Mesendoderm (in vitro differentiated cells): ENCODE data around the gene CDK6.

ENCODE experiments used
- DNase-seq: peaks from one replicate; pipeline ENCODE4 v3.0.0; 2013
- H2AK5ac ChIP-seq: 2 replicates; pipeline ENCODE4 v1.6.1; 2013; ENCODE audit warnings: low read length, inconsistent platforms
- H2BK120ac ChIP-seq: 2 replicates; pipeline ENCODE4 v1.6.1; 2013; ENCODE audit warnings: low read depth, mild to moderate bottlenecking, low read length, moderate library complexity, mixed read lengths
- H2BK15ac ChIP-seq: replicated peaks from 2 replicates; pipeline ENCODE4 v1.6.1; 2013; ENCODE audit warnings: low read depth, mild to moderate bottlenecking, moderate library complexity
- H2BK5ac ChIP-seq: 2 replicates; pipeline ENCODE4 v1.6.1; 2013; ENCODE audit warnings: low read length, inconsistent platforms
- H3K18ac ChIP-seq: 2 replicates; pipeline ENCODE4 v1.6.1; 2013; ENCODE audit warnings: mild to moderate bottlenecking, low read length, mixed read lengths
- H3K23ac ChIP-seq: one replicate; pipeline ENCODE4 v1.6.1; 2013; ENCODE audit warnings: low read length
- H3K27ac ChIP-seq: 2 replicates; pipeline ENCODE4 v1.5.1; 2013; ENCODE audit warnings: low read depth, mild to moderate bottlenecking, inconsistent platforms, low read length, moderate library complexity
- H3K27me3 ChIP-seq: 2 replicates; pipeline ENCODE4 v1.6.1; 2013; ENCODE audit warnings: low read length, control low read depth, mild to moderate bottlenecking, inconsistent platforms; ENCODE audit not compliant: insufficient read depth, poor library complexity
- H3K36me3 ChIP-seq: 2 replicates; pipeline ENCODE4 v1.6.1; 2013; ENCODE audit warnings: low read length, inconsistent platforms; ENCODE audit not compliant: control insufficient read depth, insufficient read depth
- H3K4ac ChIP-seq: one replicate; pipeline ENCODE4 v1.6.1; 2013; ENCODE audit warnings: low read depth, mild to moderate bottlenecking, low read length, moderate library complexity
- H3K4me1 ChIP-seq: 2 replicates; pipeline ENCODE4 v1.6.1; 2013; ENCODE audit warnings: low read depth, low read length, inconsistent platforms; ENCODE audit not compliant: control insufficient read depth
- H3K4me2 ChIP-seq: 2 replicates; pipeline ENCODE4 v1.6.1; 2013; ENCODE audit warnings: low read length
- H3K4me3 ChIP-seq: 2 replicates; pipeline ENCODE4 v1.5.1; 2013; ENCODE audit warnings: mild to moderate bottlenecking, low read length
- H3K56ac ChIP-seq: one replicate; pipeline ENCODE4 v1.6.1; 2013; ENCODE audit warnings: low read length
- H3K79me1 ChIP-seq: 2 replicates; pipeline ENCODE4 v1.6.1; 2013; ENCODE audit warnings: low read length, inconsistent platforms
- H3K79me2 ChIP-seq: 2 replicates; pipeline ENCODE4 v1.6.1; 2013; ENCODE audit warnings: mild to moderate bottlenecking, low read length; ENCODE audit not compliant: control insufficient read depth, insufficient read depth
- H3K9ac ChIP-seq: 2 replicates; pipeline ENCODE4 v1.6.1; 2013; ENCODE audit warnings: low read length, inconsistent platforms
- H4K5ac ChIP-seq: one replicate; pipeline ENCODE4 v1.6.1; 2013; ENCODE audit warnings: low read length
- H4K8ac ChIP-seq: one replicate; pipeline ENCODE4 v1.6.1; 2013; ENCODE audit warnings: low read depth, mild to moderate bottlenecking, control low read depth, low read length, moderate library complexity
- WGBS: extraction: QIAGEN DNeasy Blood & Tissue Kit; methylation state at CpG from one replicate; pipeline ENCODE4 v1.1.7; 2013; ENCODE audit warnings: low lambda C conversion rate, missing lambda C conversion rate; ENCODE audit not compliant: insufficient coverage; ENCODE audit errors: extremely low coverage; 5-methylcytosine and 5-hydroxymethylcytosine counted together

CDK6 gene

DNA sequence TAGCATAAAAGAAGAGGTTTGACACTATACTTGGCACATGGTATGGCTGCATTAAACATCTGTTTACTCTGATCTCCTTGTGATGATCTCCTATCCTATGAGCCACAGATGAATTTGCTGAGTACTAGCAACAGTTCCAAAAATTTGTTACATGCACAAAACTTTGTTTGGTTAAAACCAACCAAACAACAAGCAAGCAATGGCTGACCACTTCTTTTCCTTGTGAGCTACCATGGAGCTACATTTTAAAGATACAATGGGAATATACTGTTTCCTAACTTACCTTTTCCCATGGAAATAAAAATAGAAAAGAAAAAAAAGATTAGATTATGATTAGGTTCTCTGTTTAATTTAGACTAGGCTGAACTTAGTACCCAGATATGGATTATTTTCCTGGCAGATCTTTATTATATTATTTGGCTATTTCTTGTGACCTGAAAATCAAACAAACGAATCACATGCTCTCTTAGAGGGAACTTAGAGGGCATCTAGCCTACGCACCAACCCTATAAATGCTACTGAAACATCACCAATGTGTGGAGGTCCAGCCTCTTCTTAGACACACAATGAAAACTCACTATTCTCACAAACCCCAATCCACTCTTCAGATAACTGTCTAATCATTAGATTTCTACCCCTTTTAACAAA lies 166.0 kb downstream of the CDK6 start:
- Histone ChIP-seq H2BK15ac (no peak overlapping the region), H3K18ac (no peak overlapping the region), H3K4me1 (no peaks in the 10 kb centered on the region), H3K36me3 (no peaks in the 10 kb centered on the region), H3K4ac (no peak overlapping the region), H3K56ac (no peak overlapping the region), H4K5ac (no peak overlapping the region), H3K9ac (no peak overlapping the region), H3K27me3 (no peaks in the 10 kb centered on the region), H2AK5ac (no peak overlapping the region), H2BK120ac (no peak overlapping the region), H3K23ac (no peak overlapping the region), H3K27ac (no peak overlapping the region), H3K4me3 (no peak overlapping the region), H4K8ac (no peak overlapping the region), H3K79me1 (no peaks in the 10 kb centered on the region), H2BK5ac (no peak overlapping the region), H3K79me2 (no peaks in the 10 kb centered on the region), H3K4me2 (no peak overlapping the region)
- WGBS = no CpG with 5 or more reads among the region's 2 CpGs
- DNase-seq = no peak

DNA sequence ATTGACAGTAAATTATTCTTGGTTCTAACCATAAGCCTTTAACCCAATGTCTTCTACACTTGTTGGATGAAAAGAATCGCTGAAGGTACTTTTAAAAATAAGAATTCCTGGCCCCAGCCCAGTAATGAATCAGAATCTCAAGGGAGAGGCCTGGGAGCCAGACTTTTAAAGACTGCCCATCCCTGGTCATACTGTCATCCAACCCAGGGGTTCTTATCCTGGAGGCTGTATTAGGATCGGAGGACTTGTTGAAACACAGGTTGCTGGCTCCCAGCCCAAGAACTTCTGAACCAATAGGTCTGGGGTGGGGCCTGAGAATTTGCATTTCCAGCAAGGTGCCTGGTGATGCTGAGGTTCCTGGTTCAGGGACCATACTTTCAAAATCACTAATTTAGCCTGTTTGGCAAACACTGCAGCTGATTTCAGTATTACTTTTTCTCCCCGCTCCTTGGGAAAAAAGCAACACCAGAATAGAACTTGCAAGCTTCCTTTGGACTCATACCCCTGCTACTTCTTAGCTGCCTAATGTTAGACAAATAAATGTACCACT lies 166.7 kb downstream of the CDK6 start:
- DNase-seq = no peak
- Histone ChIP-seq H4K8ac (no peak overlapping the region), H2BK120ac (no peak overlapping the region), H3K23ac (no peak overlapping the region), H3K27me3 (no peaks in the 10 kb centered on the region), H2BK5ac (no peak overlapping the region), H3K4me3 (no peak overlapping the region), H3K18ac (no peak overlapping the region), H3K36me3 (no peaks in the 10 kb centered on the region), H3K79me2 (no peaks in the 10 kb centered on the region), H2BK15ac (no peak overlapping the region), H3K79me1 (no peaks in the 10 kb centered on the region), H3K56ac (no peak overlapping the region), H3K9ac (no peak overlapping the region), H3K27ac (no peak overlapping the region), H2AK5ac (no peak overlapping the region), H3K4me1 (no peaks in the 10 kb centered on the region), H3K4me2 (no peak overlapping the region), H3K4ac (no peak overlapping the region), H4K5ac (no peak overlapping the region)
- WGBS = no CpG with 5 or more reads among the region's 3 CpGs

DNA sequence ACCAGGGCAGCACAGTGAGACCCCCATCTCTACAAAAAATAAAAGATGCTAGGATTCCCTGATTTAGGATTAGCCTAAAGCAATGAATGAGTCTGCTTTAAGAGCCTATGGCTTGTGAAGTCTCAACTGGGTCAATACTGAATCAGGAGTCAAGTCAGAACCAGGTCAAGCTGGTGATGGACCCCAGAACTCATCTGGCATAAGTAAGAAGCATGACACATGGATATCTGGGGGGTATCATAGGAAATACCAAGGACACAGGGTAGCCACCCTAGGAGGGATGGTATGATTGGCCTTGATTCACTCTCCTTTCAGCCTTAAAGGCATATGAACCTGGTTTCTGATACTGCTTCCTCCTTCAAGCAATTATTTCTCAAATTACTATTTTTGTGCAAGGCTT lies 167.8 kb downstream of the CDK6 start:
- Histone ChIP-seq H3K4ac (no peak overlapping the region), H3K4me3 (no peak overlapping the region), H3K36me3 (no peaks in the 10 kb centered on the region), H3K56ac (no peak overlapping the region), H4K5ac (no peak overlapping the region), H3K9ac (no peak overlapping the region), H2BK120ac (no peak overlapping the region), H3K79me1 (no peaks in the 10 kb centered on the region), H3K27ac (no peak overlapping the region), H2BK15ac (no peak overlapping the region), H3K23ac (no peak overlapping the region), H3K79me2 (no peaks in the 10 kb centered on the region), H3K27me3 (no peaks in the 10 kb centered on the region), H2BK5ac (no peak overlapping the region), H3K4me2 (no peak overlapping the region), H3K4me1 (no peaks in the 10 kb centered on the region), H4K8ac (no peak overlapping the region), H2AK5ac (no peak overlapping the region), H3K18ac (no peak overlapping the region)
- DNase-seq = no peak

DNA sequence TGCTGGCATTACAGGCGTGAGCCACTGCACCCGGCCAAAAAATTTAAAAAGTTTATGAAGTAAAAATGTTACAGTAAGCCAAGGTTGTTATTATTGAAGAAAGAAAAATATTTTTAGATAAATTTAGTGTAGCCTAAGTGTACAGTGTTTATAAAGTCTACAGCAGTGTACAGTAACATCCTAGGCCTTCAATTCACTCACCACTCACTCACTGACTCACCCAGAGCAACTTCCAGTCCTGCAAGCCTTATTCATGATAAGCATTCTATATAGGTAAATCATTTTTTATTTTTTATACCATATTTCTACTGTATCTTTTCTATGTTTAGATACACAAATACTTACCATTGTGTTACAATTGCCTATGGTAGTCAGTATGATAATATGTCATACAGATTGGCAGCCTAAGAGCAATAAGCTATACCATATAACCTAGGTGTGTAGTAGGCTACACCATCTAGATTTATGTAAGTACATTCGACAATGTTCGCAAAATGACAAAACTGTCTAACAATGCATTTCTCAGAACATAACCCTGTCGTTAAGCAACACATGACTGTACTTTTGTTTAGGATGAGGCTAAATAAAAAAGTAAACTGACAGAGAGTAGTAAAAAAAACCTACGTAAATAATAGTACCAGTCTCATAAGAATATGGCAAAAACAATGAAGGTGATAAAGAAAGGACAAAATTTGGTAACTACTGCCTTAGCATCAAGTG lies 168.4 kb downstream of the CDK6 start:
- H2BK120ac ChIP-seq = no peak overlapping the region
- H3K79me2 ChIP-seq = no peaks in the 10 kb centered on the region
- no peak for DNase-seq
- H3K4me2 ChIP-seq = no peak overlapping the region
- no peaks in the 10 kb centered on the region for H3K4me1 ChIP-seq
- H3K36me3 ChIP-seq = no peaks in the 10 kb centered on the region
- no peaks in the 10 kb centered on the region for H3K27me3 ChIP-seq
- no peak overlapping the region for H3K27ac ChIP-seq
- H4K8ac ChIP-seq = no peak overlapping the region
- no peak overlapping the region for H4K5ac ChIP-seq
- no peak overlapping the region for H3K23ac ChIP-seq
- no peak overlapping the region for H3K4me3 ChIP-seq
- H3K4ac ChIP-seq = no peak overlapping the region
- WGBS = no CpG with 5 or more reads among the region's 6 CpGs
- no peak overlapping the region for H3K9ac ChIP-seq
- no peak overlapping the region for H2AK5ac ChIP-seq
- H3K56ac ChIP-seq = no peak overlapping the region
- no peak overlapping the region for H2BK15ac ChIP-seq
- no peaks in the 10 kb centered on the region for H3K79me1 ChIP-seq
- no peak overlapping the region for H3K18ac ChIP-seq
- no peak overlapping the region for H2BK5ac ChIP-seq

DNA sequence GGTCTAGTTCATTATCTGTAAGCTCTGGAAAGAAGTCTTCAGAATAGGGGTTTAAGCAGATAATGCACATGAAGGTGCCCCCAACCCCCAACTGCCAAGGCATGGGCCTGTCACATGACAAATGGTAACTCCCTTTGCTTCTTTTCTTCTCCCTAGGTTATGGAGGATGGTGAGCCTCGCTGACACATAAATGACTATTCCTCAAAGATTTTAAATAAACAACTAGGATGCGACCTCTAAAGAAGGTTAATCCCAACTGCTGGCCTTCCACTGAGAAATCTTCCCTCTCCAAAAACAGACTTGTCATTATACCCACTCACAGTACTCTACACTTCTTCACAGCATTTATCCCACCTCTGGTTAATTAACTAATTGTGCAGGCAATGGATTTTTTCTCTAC lies 170.4 kb downstream of the CDK6 start:
- no peak overlapping the region for H3K9ac ChIP-seq
- H2BK15ac ChIP-seq = no peak overlapping the region
- no peak overlapping the region for H3K23ac ChIP-seq
- H4K5ac ChIP-seq = no peak overlapping the region
- no peaks in the 10 kb centered on the region for H3K79me2 ChIP-seq
- H3K4me2 ChIP-seq = no peak overlapping the region
- H2AK5ac ChIP-seq = no peak overlapping the region
- H2BK120ac ChIP-seq = no peak overlapping the region
- no peak for DNase-seq
- no peaks in the 10 kb centered on the region for H3K4me1 ChIP-seq
- no peaks in the 10 kb centered on the region for H3K36me3 ChIP-seq
- no peak overlapping the region for H2BK5ac ChIP-seq
- no peak overlapping the region for H3K27ac ChIP-seq
- H3K18ac ChIP-seq = no peak overlapping the region
- H3K27me3 ChIP-seq = no peaks in the 10 kb centered on the region
- no peak overlapping the region for H3K4me3 ChIP-seq
- H4K8ac ChIP-seq = no peak overlapping the region
- no peak overlapping the region for H3K4ac ChIP-seq
- H3K79me1 ChIP-seq = no peaks in the 10 kb centered on the region
- no CpG with 5 or more reads among the region's 2 CpGs for WGBS
- H3K56ac ChIP-seq = no peak overlapping the region
